ENCODE results near the gene CALML5. TPM values are rescaled to one million over a fixed set of nuclear protein-coding genes. Genes with fewer than 3 reads are reported as not detected.

CALML5 gene
- total RNA-seq, 1 experiment from 2014 or later: not detected

DNA sequence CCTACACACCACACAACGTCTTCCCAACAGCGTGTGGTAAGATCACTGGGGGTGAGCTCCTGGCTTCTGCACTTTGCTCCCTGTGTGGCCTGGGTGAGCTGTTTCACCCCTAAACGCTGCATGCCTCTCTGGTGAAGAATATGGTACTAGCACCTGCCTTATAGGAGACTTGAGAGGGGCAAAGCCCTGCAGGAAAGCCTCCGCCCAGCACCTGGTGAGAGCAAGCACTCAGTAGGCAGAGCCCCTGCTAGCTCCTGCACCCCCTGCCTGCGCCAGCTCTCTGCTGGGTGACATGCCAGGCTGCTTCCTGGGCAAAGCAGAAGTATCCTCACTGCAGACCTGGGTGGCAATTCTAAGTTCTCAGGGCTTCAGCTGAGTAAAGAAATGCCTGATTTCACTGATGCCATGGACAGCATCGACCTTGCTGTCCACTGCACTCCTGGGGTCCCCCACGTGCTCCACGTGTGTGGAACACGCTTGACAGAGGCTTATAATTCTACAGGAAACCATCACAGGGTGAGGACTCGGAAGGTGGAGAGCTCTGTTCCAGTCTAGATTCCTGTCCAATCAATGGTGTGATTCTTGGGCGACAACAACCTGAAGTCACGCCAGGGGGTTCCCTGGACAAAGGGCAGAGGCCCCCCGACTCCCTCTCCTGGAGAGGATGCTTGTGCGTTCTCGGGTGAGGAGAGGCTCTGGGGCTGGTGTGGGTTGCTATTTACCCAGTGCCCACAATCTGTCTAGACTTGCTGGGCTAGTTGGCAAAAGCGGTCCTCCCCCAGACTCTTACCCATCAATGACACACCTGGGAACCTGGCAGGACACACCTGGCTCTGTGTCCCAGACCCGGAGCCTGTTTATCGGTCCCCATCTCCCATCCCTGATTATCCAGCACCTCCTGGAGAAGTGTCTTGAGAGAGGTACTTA is 5.0 kb upstream of the CALML5 start:
- Histone ChIP-seq H3K36me3 (replicated peaks; ENCODE audit: control insufficient read depth, insufficient read depth, low read length) (no peaks in the 10 kb centered on the region), H3K27me3 (ENCODE audit: control insufficient read depth, insufficient read depth, low read length) (no peaks in the 10 kb centered on the region), H3K4me3 (ENCODE audit: insufficient read depth, low read depth, low read length) (no peak overlapping the region)
- DNase-seq: no peak

DNA sequence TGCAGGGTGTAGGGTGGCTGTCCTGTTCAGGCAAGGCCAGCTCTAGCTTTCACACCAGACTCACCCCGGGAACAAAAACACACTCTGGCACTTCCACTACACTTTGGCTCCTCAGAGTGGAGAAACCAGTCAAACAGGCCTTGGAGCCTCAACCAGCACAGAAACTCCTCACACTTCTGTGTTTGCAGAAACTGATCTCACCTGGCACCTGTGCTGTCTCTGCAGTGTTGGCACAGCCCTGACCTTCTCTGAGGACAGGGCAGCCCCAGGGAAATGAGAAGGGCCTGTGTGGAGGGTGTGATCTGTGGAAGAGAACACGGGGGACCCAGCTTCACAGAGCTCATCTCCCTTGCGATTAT is 4.1 kb upstream of the CALML5 start:
- Histone ChIP-seq H3K36me3 (replicated peaks; ENCODE audit: control insufficient read depth, insufficient read depth, low read length) (no peaks in the 10 kb centered on the region), H3K27me3 (ENCODE audit: control insufficient read depth, insufficient read depth, low read length) (no peaks in the 10 kb centered on the region), H3K4me3 (ENCODE audit: insufficient read depth, low read depth, low read length) (no peak overlapping the region)
- DNase-seq: no peak

DNA sequence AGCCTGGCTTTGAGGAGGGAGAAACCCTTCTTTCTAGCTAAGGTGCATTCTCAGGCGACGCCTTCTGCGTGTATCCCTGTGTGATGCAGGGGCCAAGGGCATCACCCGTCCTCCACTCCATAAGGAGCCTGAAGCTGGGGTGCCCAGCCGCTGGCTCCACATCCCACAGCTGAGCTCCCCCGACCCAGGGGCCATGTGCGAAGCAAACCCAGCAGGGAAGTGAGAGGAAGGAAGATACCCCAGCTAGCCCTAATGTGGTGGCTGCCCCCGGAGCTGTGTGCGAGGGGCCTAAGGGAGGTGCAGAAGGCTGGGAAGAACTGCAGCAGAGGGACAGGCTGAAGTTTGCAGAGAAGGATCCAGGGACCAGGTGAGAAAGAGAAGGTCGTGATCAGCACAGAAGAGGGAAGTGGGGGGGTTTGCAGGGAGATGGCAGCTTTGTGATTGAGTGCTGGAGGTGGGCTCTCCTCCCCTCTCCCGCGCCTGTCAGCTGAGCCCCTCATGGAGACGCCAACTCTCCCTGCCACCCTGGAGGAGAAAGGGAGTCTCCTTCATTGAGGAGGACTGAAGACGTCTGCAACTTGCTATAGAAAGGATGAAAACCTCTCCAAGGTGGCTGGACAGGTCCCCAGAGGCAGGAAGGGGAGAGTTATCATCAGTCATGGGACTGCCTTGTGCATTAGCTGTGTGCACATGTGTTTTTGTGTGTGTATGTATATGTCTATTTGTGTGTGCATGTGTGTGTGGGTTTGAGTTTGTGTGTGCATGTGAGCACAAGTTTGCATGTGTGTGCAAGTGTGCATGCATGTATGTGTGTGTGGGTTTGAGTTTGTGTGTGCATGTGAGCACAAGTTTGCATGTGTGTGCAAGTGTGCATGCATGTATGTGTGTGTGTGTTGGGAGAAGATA is 3.5 kb upstream of the CALML5 start:
- no peaks in the 10 kb centered on the region for H3K36me3 ChIP-seq (replicated peaks; ENCODE audit: control insufficient read depth, insufficient read depth, low read length)
- no peak overlapping the region for H3K4me3 ChIP-seq (ENCODE audit: insufficient read depth, low read depth, low read length)
- DNase-seq: no peak
- no peaks in the 10 kb centered on the region for H3K27me3 ChIP-seq (ENCODE audit: control insufficient read depth, insufficient read depth, low read length)

DNA sequence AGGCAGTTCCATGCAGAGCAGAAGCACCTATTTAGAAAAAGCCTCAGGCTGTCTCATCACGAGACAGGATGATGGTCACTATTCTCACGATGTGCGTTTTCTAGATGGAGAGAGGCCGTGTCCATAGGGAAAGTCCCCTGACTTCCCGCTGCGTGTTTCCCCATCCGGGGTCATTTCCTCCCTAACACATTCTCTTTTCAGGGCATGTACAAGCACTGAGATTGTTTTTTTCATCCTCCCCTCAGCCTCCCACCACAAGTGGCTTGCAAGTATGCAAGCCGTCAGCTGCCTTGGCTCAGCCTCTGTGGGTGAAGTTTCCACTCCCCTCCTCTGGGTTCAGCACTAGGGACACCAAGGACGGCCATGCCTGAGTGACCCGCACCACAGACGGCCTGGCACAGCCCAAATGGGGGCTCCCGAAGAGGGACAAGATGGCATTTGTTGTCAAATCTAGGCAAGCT is 2.7 kb upstream of the CALML5 start:
- no peak overlapping the region for H3K4me3 ChIP-seq (ENCODE audit: insufficient read depth, low read depth, low read length)
- DNase-seq: no peak
- H3K36me3 ChIP-seq (replicated peaks; ENCODE audit: control insufficient read depth, insufficient read depth, low read length): no peaks in the 10 kb centered on the region

DNA sequence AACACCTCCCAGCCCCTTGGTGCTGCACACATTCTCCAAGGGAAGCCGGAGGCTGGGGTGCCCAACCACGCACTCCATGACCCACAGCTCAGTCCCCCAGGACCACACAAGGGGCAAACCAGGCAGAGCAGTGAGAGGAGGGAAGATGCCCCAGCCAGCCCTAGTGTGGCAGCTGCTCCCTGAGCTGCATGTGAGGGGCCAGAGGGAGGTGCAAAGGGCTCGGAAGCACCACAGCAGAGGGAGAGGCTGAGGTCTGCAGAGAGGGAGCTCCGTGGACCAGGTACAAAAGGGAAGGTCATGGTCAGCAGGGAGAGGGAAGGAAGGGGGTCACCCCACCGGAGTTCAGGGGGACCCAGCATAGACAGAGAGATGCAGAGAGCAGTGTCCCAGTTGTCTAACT is 1.5 kb upstream of the CALML5 start:
- Histone ChIP-seq H3K4me3 (ENCODE audit: insufficient read depth, low read depth, low read length) (no peak overlapping the region), H3K36me3 (replicated peaks; ENCODE audit: control insufficient read depth, insufficient read depth, low read length) (no peaks in the 10 kb centered on the region), H3K27me3 (ENCODE audit: control insufficient read depth, insufficient read depth, low read length) (no peaks in the 10 kb centered on the region)
- no peak for DNase-seq

More for the DNA sequence above, 2.7 kb upstream of the CALML5 start:
- H3K27me3 ChIP-seq (ENCODE audit: control insufficient read depth, insufficient read depth, low read length): no peaks in the 10 kb centered on the region

DNA sequence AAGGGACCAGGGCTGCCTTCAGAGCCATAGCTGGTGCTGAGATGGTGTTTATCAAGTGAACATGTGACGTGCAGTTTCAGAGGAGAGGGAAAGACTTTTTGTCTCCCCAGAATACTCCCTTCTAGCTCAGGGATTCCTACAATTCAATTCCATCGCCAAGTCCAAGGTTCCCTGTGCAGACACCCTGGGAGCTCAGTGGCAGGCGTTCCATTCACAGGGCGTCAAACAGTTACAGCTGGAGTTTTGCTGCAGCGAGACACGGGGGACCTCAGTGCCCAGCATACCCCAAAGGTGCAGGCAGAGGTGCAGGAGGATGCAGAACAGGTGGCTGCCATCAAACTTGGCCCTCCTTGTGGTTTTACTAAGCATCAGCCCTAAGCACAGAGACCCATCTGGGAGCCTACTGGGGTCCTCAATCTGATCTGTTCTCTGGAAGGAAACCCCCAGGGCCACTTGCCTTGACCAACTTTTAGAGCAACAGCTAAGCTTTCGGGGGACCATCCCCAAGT is 846 bp upstream of the CALML5 start:
- no peaks in the 10 kb centered on the region for H3K36me3 ChIP-seq (replicated peaks; ENCODE audit: control insufficient read depth, insufficient read depth, low read length)
- no peaks in the 10 kb centered on the region for H3K27me3 ChIP-seq (ENCODE audit: control insufficient read depth, insufficient read depth, low read length)
- no peak overlapping the region for H3K4me3 ChIP-seq (ENCODE audit: insufficient read depth, low read depth, low read length)
- no peak for DNase-seq

DNA sequence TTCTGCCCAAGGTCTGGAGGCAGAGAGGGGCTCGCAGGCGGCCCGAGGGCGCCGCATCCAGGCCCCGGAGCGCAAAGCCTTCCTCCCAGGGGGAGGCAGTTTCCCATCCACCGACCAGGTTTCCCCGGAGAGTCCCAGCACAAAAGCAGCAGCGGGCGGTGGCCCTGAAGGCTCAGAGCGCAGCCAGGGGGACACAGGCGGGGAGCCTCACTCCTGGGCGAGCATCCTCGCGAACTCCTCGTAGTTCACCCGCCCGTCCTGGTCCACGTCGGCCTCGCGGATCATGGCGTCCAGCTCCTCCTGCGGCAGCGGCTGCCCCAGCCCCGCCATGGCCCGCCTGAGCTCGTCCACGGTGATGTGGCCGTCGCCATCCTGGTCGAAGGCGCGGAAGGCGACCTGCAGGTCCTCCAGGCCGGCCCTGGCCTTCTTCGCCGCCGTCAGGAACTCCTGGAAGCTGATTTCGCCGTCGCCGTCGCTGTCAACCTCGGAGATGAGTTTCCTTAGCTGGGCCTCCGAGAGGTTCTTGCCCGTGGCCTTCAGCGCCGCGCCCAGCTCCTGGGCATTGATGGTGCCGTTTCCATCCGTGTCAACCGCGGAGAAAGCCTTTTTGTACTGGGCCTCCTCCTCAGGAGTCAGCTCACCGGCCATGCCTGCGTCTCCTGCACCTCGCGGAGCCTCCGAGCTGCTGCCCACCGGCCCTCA is 428 bp downstream of the CALML5 start:
- no peaks in the 10 kb centered on the region for H3K36me3 ChIP-seq (replicated peaks; ENCODE audit: control insufficient read depth, insufficient read depth, low read length)
- no peak for DNase-seq
- no peaks in the 10 kb centered on the region for H3K27me3 ChIP-seq (ENCODE audit: control insufficient read depth, insufficient read depth, low read length)
- no peak overlapping the region for H3K4me3 ChIP-seq (ENCODE audit: insufficient read depth, low read depth, low read length)

DNA sequence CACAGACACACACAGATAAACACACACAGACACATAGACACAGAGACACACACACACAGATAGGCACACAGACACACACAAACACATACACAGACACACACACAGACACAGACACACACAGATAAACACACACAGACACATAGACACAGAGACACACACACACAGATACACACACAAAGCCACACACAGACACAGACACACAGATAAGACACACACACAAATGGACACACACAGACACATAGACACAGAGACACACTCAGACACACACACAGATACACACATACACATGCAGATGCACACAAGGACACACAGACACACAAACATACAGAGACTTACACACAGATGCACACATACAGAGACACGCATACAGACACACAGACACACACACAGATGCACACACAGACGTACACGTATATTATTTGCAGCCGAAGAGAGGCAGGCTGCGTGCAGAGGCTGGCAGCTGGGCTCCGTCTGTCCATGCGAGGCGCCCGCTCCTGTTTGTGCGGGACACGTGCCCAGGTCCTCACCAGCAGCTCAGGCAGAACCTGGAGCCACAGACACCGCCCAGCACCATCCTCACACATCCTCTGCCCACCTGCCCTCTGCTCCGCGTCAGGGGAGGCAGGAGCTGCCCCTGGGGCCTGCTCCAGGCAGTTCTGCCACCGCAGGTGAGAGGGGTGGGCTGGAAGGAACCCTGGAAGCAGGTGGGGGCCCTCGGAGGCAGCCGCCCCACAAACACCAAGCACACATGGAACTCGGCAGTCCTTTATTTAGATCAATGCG is 1.2 kb downstream of the CALML5 start:
- no peak for DNase-seq
- no peak overlapping the region for H3K4me3 ChIP-seq (ENCODE audit: insufficient read depth, low read depth, low read length)
- no peaks in the 10 kb centered on the region for H3K27me3 ChIP-seq (ENCODE audit: control insufficient read depth, insufficient read depth, low read length)
- no peaks in the 10 kb centered on the region for H3K36me3 ChIP-seq (replicated peaks; ENCODE audit: control insufficient read depth, insufficient read depth, low read length)

DNA sequence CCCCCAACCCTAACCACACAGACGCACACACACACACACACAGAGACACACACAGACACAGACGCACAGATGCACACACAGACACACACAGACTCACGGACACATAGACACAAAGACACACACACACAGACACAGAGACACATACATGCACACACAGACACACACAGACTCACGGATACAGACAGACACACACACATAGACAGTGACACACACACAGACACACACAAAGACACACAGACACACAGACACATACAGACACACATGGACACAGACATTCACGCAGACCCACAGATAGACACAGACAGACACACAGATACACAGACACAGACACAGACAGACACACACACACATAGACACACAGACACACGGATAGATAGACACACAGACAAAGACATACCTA is 2.1 kb downstream of the CALML5 start:
- Histone ChIP-seq H3K4me3 (ENCODE audit: insufficient read depth, low read depth, low read length) (no peak overlapping the region), H3K36me3 (replicated peaks; ENCODE audit: control insufficient read depth, insufficient read depth, low read length) (no peaks in the 10 kb centered on the region), H3K27me3 (ENCODE audit: control insufficient read depth, insufficient read depth, low read length) (no peaks in the 10 kb centered on the region)

DNA sequence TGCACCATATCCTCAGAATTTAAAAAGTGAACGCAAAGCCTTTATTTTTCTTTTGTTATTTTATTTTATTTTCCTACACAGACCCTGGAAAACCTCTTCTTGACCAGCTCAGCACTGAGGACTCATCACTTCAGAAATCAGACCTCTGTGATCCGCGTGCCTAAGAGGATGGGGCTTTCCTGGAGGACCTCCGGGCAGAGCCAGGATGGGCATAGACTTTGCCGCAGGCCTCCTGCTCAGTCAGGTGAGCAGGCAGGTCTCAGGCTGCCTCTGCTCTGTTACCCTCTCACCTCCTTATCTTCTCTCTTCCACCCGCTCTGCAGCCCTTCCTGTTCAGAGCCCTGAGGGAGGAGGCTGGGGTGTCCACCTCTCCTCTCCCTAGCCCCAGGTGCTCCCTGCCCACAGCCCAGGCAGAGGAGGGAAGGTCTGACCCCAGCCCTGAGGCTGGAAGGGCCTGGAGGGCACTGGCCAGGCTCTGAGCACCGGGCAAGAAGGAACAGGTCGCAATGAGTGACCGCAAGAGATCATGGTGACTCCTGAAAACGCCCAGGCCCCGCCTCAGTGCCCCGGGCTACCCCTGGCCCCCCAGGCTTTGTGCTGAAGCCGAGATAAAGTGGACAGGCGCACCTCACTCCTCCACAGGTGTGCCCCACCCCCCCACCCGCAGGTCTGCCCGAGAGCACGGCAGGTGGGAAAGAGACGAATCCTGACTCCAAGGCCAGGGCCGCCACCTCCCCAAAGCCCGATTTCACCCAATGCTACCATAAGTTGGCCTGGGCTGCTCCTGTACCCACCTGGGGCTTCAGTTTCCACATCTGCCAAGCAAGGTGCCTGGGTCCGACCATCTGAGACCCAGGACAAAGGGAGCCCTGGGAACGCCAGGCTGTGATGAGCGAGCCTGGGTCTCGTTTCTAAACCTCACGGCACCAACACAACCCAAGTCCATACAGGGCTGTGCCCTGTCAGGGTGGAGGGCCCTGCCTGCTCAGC is 2.8 kb downstream of the CALML5 start:
- Histone ChIP-seq H3K27me3 (ENCODE audit: control insufficient read depth, insufficient read depth, low read length) (no peaks in the 10 kb centered on the region), H3K36me3 (replicated peaks; ENCODE audit: control insufficient read depth, insufficient read depth, low read length) (no peaks in the 10 kb centered on the region), H3K4me3 (ENCODE audit: insufficient read depth, low read depth, low read length) (no peak overlapping the region)
- DNase-seq: no peak

More for the DNA sequence above, 2.1 kb downstream of the CALML5 start:
- DNase-seq: no peak

DNA sequence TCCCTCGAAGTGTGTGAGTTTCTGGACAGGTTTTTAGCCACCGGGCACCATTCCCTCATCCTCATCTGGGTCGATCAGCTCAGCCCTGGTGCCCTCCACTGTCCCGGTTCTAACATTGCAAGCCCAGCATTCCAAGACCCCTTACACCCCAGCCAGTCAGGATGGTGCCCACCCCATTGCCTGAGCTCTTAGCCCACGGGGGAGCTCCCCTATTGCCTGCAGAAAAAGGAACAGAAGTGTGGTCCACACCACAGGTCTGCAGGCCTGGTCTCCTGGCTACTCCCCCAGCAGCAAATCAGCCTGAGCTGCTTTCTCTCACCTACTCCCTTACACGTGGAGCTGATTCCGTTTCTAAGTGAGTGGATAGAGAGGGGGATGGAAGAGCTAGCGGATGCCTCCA is 4.8 kb downstream of the CALML5 start:
- no peaks in the 10 kb centered on the region for H3K27me3 ChIP-seq (ENCODE audit: control insufficient read depth, insufficient read depth, low read length)
- no peak for DNase-seq
- H3K36me3 ChIP-seq (replicated peaks; ENCODE audit: control insufficient read depth, insufficient read depth, low read length): no peaks in the 10 kb centered on the region
- no peak overlapping the region for H3K4me3 ChIP-seq (ENCODE audit: insufficient read depth, low read depth, low read length)

DNA sequence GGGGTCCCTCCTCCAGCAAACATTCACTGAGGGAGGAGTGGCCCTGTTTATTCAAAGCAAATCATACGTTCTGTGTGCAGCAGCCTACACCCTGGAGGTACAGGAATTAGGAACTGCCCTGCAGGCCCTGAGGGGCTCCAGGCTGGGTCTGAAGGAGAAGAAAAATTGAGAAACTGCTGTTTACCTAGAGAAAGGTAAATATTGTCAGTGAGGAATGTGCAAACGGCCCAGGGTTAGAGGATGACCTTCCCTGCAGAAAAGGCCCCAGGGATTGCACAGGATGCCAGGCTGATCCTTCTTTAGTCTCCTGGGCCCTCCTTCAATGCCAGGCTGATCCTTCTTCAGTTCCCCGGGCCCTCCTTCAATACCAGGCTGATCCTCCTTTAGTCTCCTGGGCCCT is 5.7 kb downstream of the CALML5 start:
- Histone ChIP-seq H3K36me3 (replicated peaks; ENCODE audit: control insufficient read depth, insufficient read depth, low read length) (no peaks in the 10 kb centered on the region), H3K4me3 (ENCODE audit: insufficient read depth, low read depth, low read length) (no peak overlapping the region), H3K27me3 (ENCODE audit: control insufficient read depth, insufficient read depth, low read length) (no peaks in the 10 kb centered on the region)
- no peak for DNase-seq

All from H7 (cell line).